ENCODE measurements around the gene QKI.

QKI gene

GRCh38 chr6:163626073-163626867, 211.8 kb downstream of the QKI start:
- no peak for DNase-seq

GRCh38 chr6:163627274-163628062, 212.9 kb downstream of the QKI start:
- DNase-seq: no peak
